Karpas-422 (cell line): ENCODE results near the gene TCEANC. TPM values are rescaled to one million over a fixed set of nuclear protein-coding genes. Genes with fewer than 3 reads are reported as not detected.
A peak's percentile ranks its signal among the peaks of the same experiment; 100 is the strongest.

Experiments
- DNase-seq: peaks from one replicate; pipeline ENCODE4 v3.0.0-alpha.2; 2015
- H2AFZ ChIP-seq: fragments of 200-600 bp; sonication (generic); 2 replicates; pipeline ENCODE4 v1.6.1; 2014; ENCODE audit warnings: antibody characterized with exemption, low read length, mixed read lengths
- H3K27ac ChIP-seq: fragments of 200-600 bp; sonication (generic); 2 replicates; pipeline ENCODE4 v1.5.1; 2014; ENCODE audit warnings: mild to moderate bottlenecking, low read length, moderate library complexity
- H3K27me3 ChIP-seq: fragments of 200-600 bp; sonication (generic); 2 replicates; pipeline ENCODE4 v1.6.1; 2014; ENCODE audit warnings: low read length, mixed read lengths
- H3K36me3 ChIP-seq: fragments of 200-600 bp; sonication (generic); 2 replicates; pipeline ENCODE4 v1.6.1; 2014; ENCODE audit warnings: low read length, mixed read lengths; ENCODE audit not compliant: insufficient read depth
- H3K4me1 ChIP-seq: fragments of 200-600 bp; sonication (generic); 2 replicates; pipeline ENCODE4 v1.6.1; 2014; ENCODE audit warnings: mild to moderate bottlenecking, low read length, mixed read lengths
- H3K4me2 ChIP-seq: fragments of 200-600 bp; sonication (generic); 2 replicates; pipeline ENCODE4 v1.6.1; 2014; ENCODE audit warnings: low read length, low read depth, mild to moderate bottlenecking; ENCODE audit not compliant: poor library complexity, severe bottlenecking
- H3K4me3 ChIP-seq: fragments of 200-600 bp; sonication (generic); 2 replicates; pipeline ENCODE4 v1.5.1; 2014; ENCODE audit warnings: mild to moderate bottlenecking, antibody characterized with exemption, low read length, mixed read lengths
- H3K79me2 ChIP-seq: fragments of 200-600 bp; sonication (generic); 2 replicates; pipeline ENCODE4 v1.6.1; 2014; ENCODE audit warnings: mild to moderate bottlenecking, low read length, mixed read lengths
- H3K9ac ChIP-seq: fragments of 200-600 bp; sonication (generic); 2 replicates; pipeline ENCODE4 v1.6.0; 2014; ENCODE audit warnings: low read length
- H3K9me2 ChIP-seq: fragments of 200-600 bp; sonication (generic), shearing (Covaris generic); replicated peaks from 2 replicates; pipeline ENCODE4 v1.6.0; 2014; ENCODE audit warnings: mild to moderate bottlenecking, low read length, moderate library complexity; ENCODE audit not compliant: insufficient read depth
- H3K9me3 ChIP-seq: fragments of 300-700, 200-600 bp; sonication (generic); 2 replicates; pipeline ENCODE4 v1.6.1; 2014; ENCODE audit warnings: low read length, mixed read lengths
- H4K20me1 ChIP-seq: fragments of 200-600 bp; sonication (generic); 2 replicates; pipeline ENCODE4 v1.6.1; 2014; ENCODE audit warnings: mild to moderate bottlenecking, antibody characterized with exemption, low read length, low read depth; ENCODE audit not compliant: insufficient read depth
- total RNA-seq: library from RNA; depleted of rRNA; stranded (reverse); fragments of >200 nt; shearing (Covaris generic); gene quantifications from 2 replicates; pipeline ENCODE4 v1.2.3, GENCODE V29; 2014; ENCODE audit warnings: low replicate concordance; rRNA removed

TCEANC gene
- total RNA-seq, 1 experiment from 2014 or later, result 4.3 TPM

DNA sequence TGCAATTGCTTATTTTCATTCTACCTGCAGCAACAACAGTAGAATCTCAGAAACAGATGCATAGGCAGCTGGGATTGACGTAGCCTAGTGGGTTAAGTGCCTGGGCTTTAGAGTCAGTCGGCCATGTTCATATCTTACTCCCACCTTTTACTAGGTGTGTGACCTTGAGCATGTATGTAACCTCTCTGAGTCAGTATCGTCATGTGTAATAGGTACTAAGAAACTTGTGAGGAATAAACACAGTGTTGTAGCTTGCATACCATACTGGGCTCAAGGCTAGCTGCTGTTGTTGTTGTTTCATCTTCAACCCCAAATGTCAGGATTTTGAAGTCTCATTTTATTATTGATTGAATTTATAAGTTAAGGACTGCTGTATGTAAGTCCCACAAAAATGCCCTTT, 50.2 kb downstream of the TCEANC start:
- Histone ChIP-seq H3K4me3 (no peak overlapping the region), H3K27ac (no peak overlapping the region), H3K79me2 (peaks cover 91% of the 10 kb centered on the region)

DNA sequence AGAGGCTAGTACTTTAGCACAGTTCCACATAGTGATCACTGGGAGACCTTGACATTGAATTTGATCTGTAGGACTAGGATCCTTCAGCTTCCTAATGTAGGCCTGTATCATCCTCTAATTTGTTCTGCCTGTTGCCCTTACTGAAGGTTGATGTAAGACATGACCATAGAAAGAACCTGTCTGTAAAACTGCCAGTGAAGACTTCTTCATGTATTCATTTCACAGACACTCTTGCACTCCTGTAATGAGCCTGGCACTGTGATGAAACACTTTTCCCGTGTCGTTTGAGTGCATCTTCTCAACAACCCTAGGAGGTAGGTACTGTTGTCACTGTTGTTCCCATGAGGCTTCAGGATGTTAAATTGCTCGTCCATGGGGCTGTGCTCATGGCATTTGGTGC, 50.6 kb downstream of the TCEANC start:
- Histone ChIP-seq H3K4me3 (no peak overlapping the region), H3K9me2 (no peaks in the 10 kb centered on the region), H4K20me1 (peaks cover 5% of the 10 kb centered on the region; the same call in 1 of the 2 replicates), H3K79me2 (peaks cover 91% of the 10 kb centered on the region), H3K9ac (no peak overlapping the region), H3K27ac (no peak overlapping the region), H2AFZ (no peak overlapping the region), H3K4me1 (peaks cover 32% of the 10 kb centered on the region), H3K9me3 (no peaks in the 10 kb centered on the region), H3K4me2 (no peak overlapping the region), H3K36me3 (peaks cover 6% of the 10 kb centered on the region; the same call in 1 of the 2 replicates), H3K27me3 (no peaks in the 10 kb centered on the region)
- DNase-seq, result no peak

More for the DNA sequence above, 50.2 kb downstream of the TCEANC start:
- no peak for DNase-seq
- Histone ChIP-seq H3K9me2 (no peaks in the 10 kb centered on the region), H3K27me3 (no peaks in the 10 kb centered on the region), H2AFZ (no peak overlapping the region), H3K9me3 (no peaks in the 10 kb centered on the region), H3K9ac (no peak overlapping the region), H3K36me3 (0 out of 2 replicates have a peak, but pooled peaks cover 6% of the 10 kb centered on the region), H4K20me1 (peaks cover 5% of the 10 kb centered on the region; the same call in 1 of the 2 replicates), H3K4me2 (no peak overlapping the region), H3K4me1 (peaks cover 37% of the 10 kb centered on the region)

DNA sequence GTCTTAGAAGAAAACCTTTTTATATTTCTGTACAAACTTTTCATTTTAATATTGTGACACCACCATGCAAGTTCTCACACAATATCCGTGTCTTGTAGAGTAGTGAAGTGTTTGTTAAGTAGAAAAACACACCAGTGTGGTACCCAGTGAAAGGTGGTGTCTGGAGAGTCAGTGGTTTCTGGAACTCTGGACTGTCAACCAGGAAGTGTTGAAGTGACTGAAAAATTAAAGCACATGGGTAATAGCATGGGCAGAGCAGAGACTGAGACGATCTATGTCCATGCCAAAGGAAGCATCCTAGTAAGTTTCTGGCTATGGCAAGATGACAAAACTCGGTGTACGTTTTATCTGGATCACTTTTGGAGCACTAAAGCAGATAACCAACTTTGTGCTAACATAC, 58.2 kb downstream of the TCEANC start:
- H3K27me3 ChIP-seq, result no peaks in the 10 kb centered on the region
- peaks cover 6% of the 10 kb centered on the region for H3K4me1 ChIP-seq
- H2AFZ ChIP-seq, result no peak overlapping the region
- H3K9me2 ChIP-seq, result no peaks in the 10 kb centered on the region
- peaks cover 42% of the 10 kb centered on the region for H3K79me2 ChIP-seq
- H3K9ac ChIP-seq, result no peak overlapping the region
- no peaks in the 10 kb centered on the region for H3K9me3 ChIP-seq
- H4K20me1 ChIP-seq, result no peaks in the 10 kb centered on the region; the same call in 1 of the 2 replicates
- H3K4me2 ChIP-seq, result no peak overlapping the region
- DNase-seq, result no peak
- H3K27ac ChIP-seq, result peak overlapping the region; percentile 49
- H3K36me3 ChIP-seq, result peaks cover 48% of the 10 kb centered on the region; the same call in 1 of the 2 replicates
- H3K4me3 ChIP-seq, result no peak overlapping the region

Other genes starting within 250 kb of the TCEANC start
- not detected in 2 replicates for gene EGFL6, start 83.5 kb upstream of the TCEANC start, total RNA-seq
- gene RAB9A, start 36.0 kb downstream of the TCEANC start, total RNA-seq, result 56.6 and 59.3 TPM in 2 replicates
- 29.5 and 60.5 TPM in 2 replicates for gene TRAPPC2, start 81.5 kb downstream of the TCEANC start, total RNA-seq
- gene OFD1, start 81.6 kb downstream of the TCEANC start, total RNA-seq, result 68.4 and 76.3 TPM in 2 replicates
- not detected in 2 replicates for gene GPM6B, start 164.0 kb downstream of the TCEANC start, total RNA-seq